ENCODE results near the gene ZMPSTE24. TPM values are rescaled to one million over a fixed set of nuclear protein-coding genes. Genes with fewer than 3 reads are reported as not detected.

Gene ZMPSTE24
- total RNA-seq, 2 donors from 2014 or later: 48.3 to 87.9 TPM

DNA sequence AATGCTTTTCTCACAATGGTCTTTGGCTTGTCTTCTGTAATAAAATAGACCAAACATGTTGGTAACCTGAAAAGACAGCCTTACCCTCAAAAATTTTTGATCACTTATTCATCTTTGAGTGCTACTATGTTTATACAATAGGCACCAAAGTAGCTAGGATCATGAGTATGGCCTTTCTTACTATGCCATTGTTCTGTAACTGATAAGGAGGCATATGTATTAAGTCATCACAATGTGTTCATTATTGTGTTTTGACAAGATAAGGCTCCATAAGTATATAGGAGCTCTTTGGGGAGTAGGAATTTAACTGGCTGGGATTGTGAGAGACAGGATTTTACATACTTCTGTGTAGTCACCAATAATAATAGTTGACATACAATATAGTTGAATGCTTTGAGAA is 9.6 kb upstream of the ZMPSTE24 start:
- DNase-seq (ENCODE audit: low spot score): no peak
- H3K27ac ChIP-seq: no peak overlapping the region
- H3K27me3 ChIP-seq (replicated peaks; ENCODE audit: insufficient read depth): no peaks in the 10 kb centered on the region
- TF ChIP-seq, protein P1, sequence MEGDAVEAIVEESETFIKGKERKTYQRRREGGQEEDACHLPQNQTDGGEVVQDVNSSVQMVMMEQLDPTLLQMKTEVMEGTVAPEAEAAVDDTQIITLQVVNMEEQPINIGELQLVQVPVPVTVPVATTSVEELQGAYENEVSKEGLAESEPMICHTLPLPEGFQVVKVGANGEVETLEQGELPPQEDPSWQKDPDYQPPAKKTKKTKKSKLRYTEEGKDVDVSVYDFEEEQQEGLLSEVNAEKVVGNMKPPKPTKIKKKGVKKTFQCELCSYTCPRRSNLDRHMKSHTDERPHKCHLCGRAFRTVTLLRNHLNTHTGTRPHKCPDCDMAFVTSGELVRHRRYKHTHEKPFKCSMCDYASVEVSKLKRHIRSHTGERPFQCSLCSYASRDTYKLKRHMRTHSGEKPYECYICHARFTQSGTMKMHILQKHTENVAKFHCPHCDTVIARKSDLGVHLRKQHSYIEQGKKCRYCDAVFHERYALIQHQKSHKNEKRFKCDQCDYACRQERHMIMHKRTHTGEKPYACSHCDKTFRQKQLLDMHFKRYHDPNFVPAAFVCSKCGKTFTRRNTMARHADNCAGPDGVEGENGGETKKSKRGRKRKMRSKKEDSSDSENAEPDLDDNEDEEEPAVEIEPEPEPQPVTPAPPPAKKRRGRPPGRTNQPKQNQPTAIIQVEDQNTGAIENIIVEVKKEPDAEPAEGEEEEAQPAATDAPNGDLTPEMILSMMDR (IDR thresholded peaks at IDR 0.05): no peak
- no peak overlapping the region for H3K4me3 ChIP-seq
- H3K9me3 ChIP-seq: no peaks in the 10 kb centered on the region
- peaks cover 0 to 10% of the 10 kb centered on the region in 2 donors for H3K4me1 ChIP-seq (ENCODE audit: control insufficient read depth in 1 of 2, low read depth in 2 of 2)
- ATAC-seq (ENCODE audit: insufficient number of reproducible peaks, low FRiP score, low read depth): no peak
- no peaks in the 10 kb centered on the region for H3K36me3 ChIP-seq

DNA sequence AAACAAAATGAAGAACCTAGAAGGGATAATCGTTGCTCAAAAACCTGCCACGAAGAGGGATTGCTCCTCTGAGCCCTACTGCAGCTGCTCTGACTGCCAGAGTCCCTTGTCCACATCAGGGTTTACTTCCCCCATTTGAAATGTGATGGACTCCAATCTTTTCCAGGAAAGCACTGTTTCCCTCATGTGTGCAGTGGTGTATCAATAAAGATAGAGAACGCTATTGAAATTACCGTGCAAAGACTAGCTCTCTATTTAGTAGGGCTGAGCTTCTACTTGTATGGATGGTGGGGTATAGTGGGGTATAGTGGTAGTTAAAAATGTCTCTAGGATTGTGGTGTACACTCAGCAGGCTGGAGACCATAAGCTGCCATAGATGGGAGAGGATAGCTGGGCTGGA is 6.6 kb upstream of the ZMPSTE24 start:
- no peak for ATAC-seq (ENCODE audit: insufficient number of reproducible peaks, low FRiP score, low read depth)
- Histone ChIP-seq H3K27ac (no peak overlapping the region), H3K9me3 (no peaks in the 10 kb centered on the region), H3K4me1 (ENCODE audit: control insufficient read depth in 1 of 2, low read depth in 2 of 2) (peaks cover 4 to 7% of the 10 kb centered on the region in 2 donors), H3K27me3 (replicated peaks; ENCODE audit: insufficient read depth) (no peaks in the 10 kb centered on the region), H3K36me3 (no peaks in the 10 kb centered on the region), H3K4me3 (no peak overlapping the region)
- no peak for DNase-seq (ENCODE audit: low spot score)
- TF ChIP-seq, protein P1 (IDR thresholded peaks at IDR 0.05): no peak

DNA sequence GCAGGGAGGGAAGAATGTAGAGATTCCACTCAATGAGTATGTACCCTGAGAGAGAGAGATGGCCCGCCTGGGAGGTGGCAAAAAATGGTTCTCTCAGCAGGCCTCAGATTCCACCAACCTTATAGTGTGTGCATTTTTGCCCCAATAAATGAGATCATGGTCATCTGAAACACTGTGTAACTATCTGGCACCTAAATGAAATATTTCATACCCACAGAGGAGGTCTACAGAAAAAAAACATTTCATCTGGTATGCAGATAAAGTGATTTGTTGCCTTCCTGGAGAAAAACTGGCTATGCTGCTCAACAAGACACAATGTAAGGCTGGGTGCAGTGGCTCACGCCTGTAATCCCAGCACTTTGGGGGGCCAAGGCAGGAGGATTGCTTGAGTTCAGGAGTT is 5.4 kb upstream of the ZMPSTE24 start:
- Histone ChIP-seq H3K27me3 (replicated peaks; ENCODE audit: insufficient read depth) (no peaks in the 10 kb centered on the region), H3K36me3 (no peaks in the 10 kb centered on the region), H3K4me1 (ENCODE audit: control insufficient read depth in 1 of 2, low read depth in 2 of 2) (peaks cover 8 to 13% of the 10 kb centered on the region in 2 donors), H3K27ac (no peak overlapping the region), H3K9me3 (no peaks in the 10 kb centered on the region), H3K4me3 (no peak overlapping the region)
- DNase-seq (ENCODE audit: low spot score): no peak
- TF ChIP-seq, protein P1 (IDR thresholded peaks at IDR 0.05): no peak
- no peak for ATAC-seq (ENCODE audit: insufficient number of reproducible peaks, low FRiP score, low read depth)

DNA sequence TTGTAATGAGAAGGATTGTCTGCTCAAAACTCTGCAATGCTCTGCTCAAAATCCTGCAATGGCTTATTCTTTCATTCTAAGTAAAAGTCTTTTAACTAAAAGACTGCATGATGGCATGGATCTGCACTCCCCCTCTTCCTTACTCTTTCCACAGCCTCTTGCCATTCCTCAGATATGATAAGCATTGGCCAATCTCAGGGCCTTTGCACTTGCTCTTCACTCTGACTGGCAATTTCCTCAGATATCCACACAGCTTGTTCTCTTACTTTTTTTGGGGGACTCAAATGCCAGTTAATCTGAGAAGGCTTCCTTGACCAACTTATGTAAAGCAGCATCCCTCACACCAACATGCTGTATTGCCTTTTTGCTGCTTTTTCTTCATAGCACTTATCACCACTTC is 2.8 kb upstream of the ZMPSTE24 start:
- ATAC-seq (ENCODE audit: insufficient number of reproducible peaks, low FRiP score, low read depth) (no peak), DNase-seq (ENCODE audit: low spot score) (no peak)
- H3K4me3 ChIP-seq: no peak overlapping the region
- H3K9me3 ChIP-seq: no peaks in the 10 kb centered on the region
- H3K36me3 ChIP-seq: no peaks in the 10 kb centered on the region
- TF ChIP-seq, protein P1 (IDR thresholded peaks at IDR 0.05): no peak
- peaks cover 15 to 27% of the 10 kb centered on the region in 2 donors for H3K4me1 ChIP-seq (ENCODE audit: control insufficient read depth in 1 of 2, low read depth in 2 of 2)
- H3K27ac ChIP-seq: no peak overlapping the region
- no peaks in the 10 kb centered on the region for H3K27me3 ChIP-seq (replicated peaks; ENCODE audit: insufficient read depth)

DNA sequence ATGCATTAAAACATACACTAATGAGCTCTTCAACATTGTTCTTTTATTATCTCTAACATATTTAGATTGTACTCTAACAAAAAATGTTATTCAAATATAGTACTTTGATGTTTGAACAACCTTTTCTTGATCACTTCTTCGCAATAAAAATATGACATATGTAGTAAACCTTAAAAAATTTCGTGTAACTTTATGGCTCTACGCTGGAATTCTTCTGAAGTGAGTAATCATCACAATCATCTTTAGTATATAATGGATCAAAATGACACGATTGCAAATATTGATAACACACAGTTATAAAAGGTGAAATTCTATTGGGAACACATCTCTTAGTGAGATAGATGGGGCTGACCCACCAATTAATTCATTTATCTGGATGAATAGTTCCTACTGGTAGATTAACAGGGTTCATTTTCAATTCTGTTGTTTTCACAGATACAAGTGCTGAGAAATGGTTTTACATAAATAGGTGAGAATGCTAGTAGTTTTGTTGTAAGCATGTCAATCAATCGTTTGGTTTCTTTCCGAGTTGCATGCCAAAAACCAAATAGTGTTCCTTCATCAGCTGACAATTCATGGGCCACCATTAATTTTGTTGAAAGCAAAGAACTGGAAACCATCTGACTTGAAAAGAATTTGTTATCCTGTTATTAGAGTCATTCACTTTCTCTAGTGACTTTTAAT is 1.5 kb upstream of the ZMPSTE24 start:
- peak overlapping the region; percentile 98 for H3K4me3 ChIP-seq
- no peak for ATAC-seq (ENCODE audit: insufficient number of reproducible peaks, low FRiP score, low read depth)
- TF ChIP-seq, protein P1 (IDR thresholded peaks at IDR 0.05): no peak
- H3K27me3 ChIP-seq (replicated peaks; ENCODE audit: insufficient read depth): no peaks in the 10 kb centered on the region
- H3K27ac ChIP-seq: peak overlapping the region in 1 of 2 donors; percentile 95
- H3K36me3 ChIP-seq: peaks cover 5% of the 10 kb centered on the region
- H3K9me3 ChIP-seq: no peaks in the 10 kb centered on the region
- DNase-seq (ENCODE audit: low spot score): no peak
- H3K4me1 ChIP-seq (ENCODE audit: control insufficient read depth in 1 of 2, low read depth in 2 of 2): peaks cover 24 to 40% of the 10 kb centered on the region in 2 donors

All from thoracic aorta (tissue), 2 donors.